ENCODE results near the gene ZDHHC3.

DNA sequence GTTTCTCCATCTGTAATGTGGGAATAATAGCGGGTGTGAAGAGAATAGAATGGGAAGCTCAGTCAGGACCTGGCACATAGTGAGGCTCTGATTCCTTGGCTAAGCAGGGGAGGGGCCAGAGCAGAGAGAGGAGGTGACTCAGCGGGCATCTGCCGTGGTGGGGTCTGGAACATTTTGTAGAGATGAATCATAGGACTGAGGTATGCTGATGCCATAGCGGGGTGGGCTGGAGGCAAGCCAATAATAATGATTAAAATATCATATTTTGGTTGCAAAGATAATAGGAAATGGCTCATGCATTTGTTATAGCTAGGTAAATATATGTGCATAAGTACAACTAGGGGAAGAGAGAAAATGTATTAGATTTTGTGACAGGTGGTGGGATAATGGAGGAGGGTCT is 90.4 kb downstream of the ZDHHC3 start:
- TF ChIP-seq POLR2A (IDR thresholded peaks at IDR 0.05), result no peak
- TF ChIP-seq, protein P1, sequence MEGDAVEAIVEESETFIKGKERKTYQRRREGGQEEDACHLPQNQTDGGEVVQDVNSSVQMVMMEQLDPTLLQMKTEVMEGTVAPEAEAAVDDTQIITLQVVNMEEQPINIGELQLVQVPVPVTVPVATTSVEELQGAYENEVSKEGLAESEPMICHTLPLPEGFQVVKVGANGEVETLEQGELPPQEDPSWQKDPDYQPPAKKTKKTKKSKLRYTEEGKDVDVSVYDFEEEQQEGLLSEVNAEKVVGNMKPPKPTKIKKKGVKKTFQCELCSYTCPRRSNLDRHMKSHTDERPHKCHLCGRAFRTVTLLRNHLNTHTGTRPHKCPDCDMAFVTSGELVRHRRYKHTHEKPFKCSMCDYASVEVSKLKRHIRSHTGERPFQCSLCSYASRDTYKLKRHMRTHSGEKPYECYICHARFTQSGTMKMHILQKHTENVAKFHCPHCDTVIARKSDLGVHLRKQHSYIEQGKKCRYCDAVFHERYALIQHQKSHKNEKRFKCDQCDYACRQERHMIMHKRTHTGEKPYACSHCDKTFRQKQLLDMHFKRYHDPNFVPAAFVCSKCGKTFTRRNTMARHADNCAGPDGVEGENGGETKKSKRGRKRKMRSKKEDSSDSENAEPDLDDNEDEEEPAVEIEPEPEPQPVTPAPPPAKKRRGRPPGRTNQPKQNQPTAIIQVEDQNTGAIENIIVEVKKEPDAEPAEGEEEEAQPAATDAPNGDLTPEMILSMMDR (IDR thresholded peaks at IDR 0.05), result no peak
